CD14-positive monocyte (primary cell): ENCODE data around the gene NOTCH1. TPM values are rescaled to one million over a fixed set of nuclear protein-coding genes. Genes with fewer than 3 reads are reported as not detected.
A peak's percentile ranks its signal among the peaks of the same experiment; 100 is the strongest.

Source experiments
- DNase-seq, 3 donors: peaks; one replicate each; pipeline ENCODE4 v3.0.0-alpha.2; 2011 to 2022
- H2AFZ ChIP-seq: 2 replicates; pipeline ENCODE4 v1.6.0; 2012; ENCODE audit warnings: mild to moderate bottlenecking, low read depth, low read length, inconsistent platforms; ENCODE audit not compliant: insufficient read depth, poor library complexity, severe bottlenecking
- H3K27ac ChIP-seq, 2 donors: 1 replicate in 1 of 2; 2 replicates in 1 of 2; pipeline ENCODE4 v1.5.1; 2012 to 2013; ENCODE audit warnings: low read length in 2 of 2, control low read depth in 1 of 2, inconsistent platforms in 1 of 2, low read depth in 1 of 2, mild to moderate bottlenecking in 1 of 2
- H3K27me3 ChIP-seq, 2 donors: one replicate each; pipeline versions ENCODE4 v1.6.0 to v1.6.1; 2011 to 2013; ENCODE audit warnings: low read length in 2 of 2; ENCODE audit not compliant: control insufficient read depth in 2 of 2, insufficient read depth in 2 of 2
- H3K36me3 ChIP-seq, 2 donors: replicated peaks in 1 of 2; 1 replicate in 1 of 2; 2 replicates in 1 of 2; pipeline versions ENCODE4 v1.5.1 to v1.6.1; 2012 to 2013; ENCODE audit warnings: low read length in 2 of 2, control low read depth in 1 of 2, inconsistent platforms in 1 of 2, mild to moderate bottlenecking in 1 of 2; ENCODE audit not compliant: insufficient read depth in 2 of 2, control insufficient read depth in 1 of 2
- H3K4me1 ChIP-seq, 2 donors: 1 replicate in 1 of 2; 2 replicates in 1 of 2; pipeline versions ENCODE4 v1.5.1 to v1.6.1; 2012 to 2013; ENCODE audit warnings: low read length in 2 of 2, control low read depth in 1 of 2, inconsistent platforms in 1 of 2, mild to moderate bottlenecking in 1 of 2, moderate library complexity in 1 of 2; ENCODE audit not compliant: insufficient read depth in 2 of 2, control insufficient read depth in 1 of 2
- H3K4me2 ChIP-seq: replicated peaks from 2 replicates; pipeline ENCODE3; 2012; ENCODE audit warnings: low read length, moderate library complexity, mild to moderate bottlenecking; ENCODE audit not compliant: poor library complexity, severe bottlenecking; ENCODE audit errors: extremely low read depth
- H3K4me3 ChIP-seq, 3 experiments: fragments of 200-600 bp in 1 of 3; sonication (generic) in 1 of 3; replicated peaks in 1 of 3; 1 replicate in 2 of 3; 2 replicates in 1 of 3; pipeline ENCODE4 v1.5.1; 2011 to 2013; ENCODE audit warnings: low read length in 3 of 3, mild to moderate bottlenecking in 3 of 3, control low read depth in 2 of 3, low read depth in 2 of 3, inconsistent platforms in 1 of 3, moderate library complexity in 1 of 3
- H3K79me2 ChIP-seq: 2 replicates; pipeline ENCODE4 v1.6.0; 2012; ENCODE audit warnings: mild to moderate bottlenecking, control low read depth, inconsistent platforms, low read length, moderate library complexity; ENCODE audit not compliant: insufficient read depth
- H3K9ac ChIP-seq: 2 replicates; pipeline ENCODE4 v1.6.0; 2017; ENCODE audit warnings: low read length, mild to moderate bottlenecking; ENCODE audit not compliant: insufficient read depth, poor library complexity, severe bottlenecking
- H3K9me3 ChIP-seq, 2 donors: replicated peaks in 1 of 2; 1 replicate in 1 of 2; 2 replicates in 1 of 2; pipeline versions ENCODE4 v1.5.1 to v1.6.1; 2012 to 2013; ENCODE audit warnings: low read length in 2 of 2, control low read depth in 1 of 2; ENCODE audit not compliant: control insufficient read depth in 1 of 2, insufficient read depth in 1 of 2
- H4K20me1 ChIP-seq: 2 replicates; pipeline ENCODE4 v1.6.0; 2012; ENCODE audit warnings: mild to moderate bottlenecking, low read length, control low read depth, moderate library complexity; ENCODE audit not compliant: insufficient read depth
- H3K27ac Mint-ChIP-seq, 7 donors: one replicate each; pipeline ENCODE4 v1.8.0; 2020; ENCODE audit warnings: mild to moderate bottlenecking in 7 of 7, mixed read lengths in 7 of 7, moderate library complexity in 6 of 7, inconsistent platforms in 2 of 7
- H3K27me3 Mint-ChIP-seq, 3 donors: one replicate each; pipeline ENCODE4 v1.8.0; 2021 to 2022; ENCODE audit warnings: low read depth in 3 of 3, mild to moderate bottlenecking in 3 of 3, mixed read lengths in 3 of 3, moderate library complexity in 3 of 3, inconsistent platforms in 1 of 3
- H3K36me3 Mint-ChIP-seq, 2 donors: one replicate each; pipeline ENCODE4 v1.8.0; 2020; ENCODE audit warnings: mixed read lengths in 2 of 2, inconsistent platforms in 1 of 2, mild to moderate bottlenecking in 1 of 2
- H3K4me1 Mint-ChIP-seq: one replicate; pipeline ENCODE4 v1.8.0; 2020; ENCODE audit warnings: mild to moderate bottlenecking, mixed read lengths
- H3K4me3 Mint-ChIP-seq, 2 donors: one replicate each; pipeline ENCODE4 v1.8.0; 2020; ENCODE audit warnings: mild to moderate bottlenecking in 2 of 2, mixed read lengths in 2 of 2, moderate library complexity in 1 of 2
- H3K9me3 Mint-ChIP-seq, 7 donors: one replicate each; pipeline ENCODE4 v1.8.0; 2020 to 2022; ENCODE audit warnings: mixed read lengths in 7 of 7, mild to moderate bottlenecking in 6 of 7, moderate library complexity in 6 of 7, inconsistent platforms in 2 of 7
- WGBS: methylation state at CpG from one replicate; pipeline ENCODE4 v1.1.5; 2013; ENCODE audit warnings: missing lambda C conversion rate; ENCODE audit not compliant: insufficient coverage; 5-methylcytosine and 5-hydroxymethylcytosine counted together
- intact Hi-C, 2 donors: fragments of 100-400 bp; cut with micrococcal nuclease; formaldehyde crosslinking; loops; one replicate each; pipeline versions ENCODE4 v1.15.0 to v1.15.1; 2023
- polyA plus RNA-seq, 3 donors: library from polyadenylated mRNA; depleted of rRNA in 1 of 3; unstranded in 2 of 3; stranded (reverse) in 1 of 3; fragments of 300-500 nt in 2 of 3; fragments of >200 nt in 1 of 3; fragmentation: Illumina TruSeq in 2 of 3; gene quantifications; 1 replicate in 2 of 3; 2 replicates in 1 of 3; pipeline ENCODE4 v1.2.3, GENCODE V29; 2012 to 2021
- TF ChIP-seq, protein P1 (sequence below): fragments of 200-600 bp; IDR thresholded peaks from one replicate; pipeline ENCODE4 v1.8.0; 2022; ENCODE audit warnings: antibody characterized with exemption, mild to moderate bottlenecking

The NOTCH1 gene
- polyA plus RNA-seq, 3 donors: 1.4 to 33.0 (median 2.2) TPM

DNA sequence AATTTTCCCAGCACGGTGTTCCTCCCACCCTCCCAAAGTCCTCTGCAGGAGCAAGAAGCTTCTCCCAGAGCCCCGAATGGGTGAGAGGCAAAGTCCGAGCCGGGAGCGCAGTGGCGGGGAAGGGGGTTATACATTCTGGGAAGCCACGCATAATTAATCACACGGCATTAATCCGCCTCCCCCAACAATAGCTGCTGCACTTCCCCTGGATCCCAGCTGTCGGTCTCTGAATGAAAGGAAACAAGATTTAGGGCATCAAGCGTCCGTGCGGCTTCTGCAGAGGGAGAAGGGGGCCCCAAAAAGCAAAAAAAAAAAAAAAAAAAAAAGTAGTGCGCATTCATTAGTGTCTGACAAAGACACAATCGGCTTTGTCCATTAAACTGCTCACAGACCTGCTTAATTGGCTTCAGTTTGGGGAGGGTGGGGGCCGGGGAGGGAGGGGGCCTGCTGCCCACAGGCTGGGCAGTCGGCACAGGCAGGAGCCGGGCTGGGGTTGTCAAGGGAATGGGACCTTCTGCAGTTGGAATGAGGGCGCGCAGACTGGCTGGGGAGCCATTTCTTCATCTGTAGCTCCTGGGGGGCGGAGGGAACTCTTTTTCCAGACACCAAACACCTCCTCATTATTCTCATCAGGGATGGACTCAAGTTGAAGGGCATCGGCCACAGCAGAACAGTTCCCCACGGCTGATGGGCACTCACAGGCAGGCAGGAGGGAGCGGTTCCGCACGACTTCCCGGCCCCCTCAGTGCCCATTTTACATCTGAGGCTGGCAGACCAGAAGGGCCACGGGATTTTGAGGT lies 3.4 kb downstream of the NOTCH1 start:
- no peak overlapping the region for H3K27ac ChIP-seq
- H3K4me3 Mint-ChIP-seq: no peak overlapping the region
- H3K9ac ChIP-seq: no peak overlapping the region
- H3K27me3 Mint-ChIP-seq: peaks cover 2 to 7% (median 2%) of the 10 kb centered on the region in 3 donors
- DNase-seq: no peak
- peaks cover 65 to 78% of the 10 kb centered on the region in 2 donors for H3K4me1 ChIP-seq
- intact Hi-C loops: no loop called here
- no peak overlapping the region for H2AFZ ChIP-seq
- H3K4me1 Mint-ChIP-seq: peaks cover 64% of the 10 kb centered on the region
- no peak overlapping the region for H3K27ac Mint-ChIP-seq
- WGBS: 85% methylated on average over 9 of the region's 28 CpGs
- H3K4me3 ChIP-seq: no peak overlapping the region
- H3K79me2 ChIP-seq: peaks cover 76% of the 10 kb centered on the region
- no peaks in the 10 kb centered on the region for H3K27me3 ChIP-seq
- TF ChIP-seq, protein P1, sequence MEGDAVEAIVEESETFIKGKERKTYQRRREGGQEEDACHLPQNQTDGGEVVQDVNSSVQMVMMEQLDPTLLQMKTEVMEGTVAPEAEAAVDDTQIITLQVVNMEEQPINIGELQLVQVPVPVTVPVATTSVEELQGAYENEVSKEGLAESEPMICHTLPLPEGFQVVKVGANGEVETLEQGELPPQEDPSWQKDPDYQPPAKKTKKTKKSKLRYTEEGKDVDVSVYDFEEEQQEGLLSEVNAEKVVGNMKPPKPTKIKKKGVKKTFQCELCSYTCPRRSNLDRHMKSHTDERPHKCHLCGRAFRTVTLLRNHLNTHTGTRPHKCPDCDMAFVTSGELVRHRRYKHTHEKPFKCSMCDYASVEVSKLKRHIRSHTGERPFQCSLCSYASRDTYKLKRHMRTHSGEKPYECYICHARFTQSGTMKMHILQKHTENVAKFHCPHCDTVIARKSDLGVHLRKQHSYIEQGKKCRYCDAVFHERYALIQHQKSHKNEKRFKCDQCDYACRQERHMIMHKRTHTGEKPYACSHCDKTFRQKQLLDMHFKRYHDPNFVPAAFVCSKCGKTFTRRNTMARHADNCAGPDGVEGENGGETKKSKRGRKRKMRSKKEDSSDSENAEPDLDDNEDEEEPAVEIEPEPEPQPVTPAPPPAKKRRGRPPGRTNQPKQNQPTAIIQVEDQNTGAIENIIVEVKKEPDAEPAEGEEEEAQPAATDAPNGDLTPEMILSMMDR: no peak
- H3K9me3 Mint-ChIP-seq: peaks cover 0 to 2% (median 0%) of the 10 kb centered on the region in 7 donors
- peaks cover 41 to 57% of the 10 kb centered on the region in 2 donors for H3K36me3 Mint-ChIP-seq
- H3K4me2 ChIP-seq: no peak overlapping the region
- H3K9me3 ChIP-seq: no peaks in the 10 kb centered on the region
- peaks cover 79% of the 10 kb centered on the region for H4K20me1 ChIP-seq
- peaks cover 29 to 36% of the 10 kb centered on the region in 2 donors for H3K36me3 ChIP-seq

DNA sequence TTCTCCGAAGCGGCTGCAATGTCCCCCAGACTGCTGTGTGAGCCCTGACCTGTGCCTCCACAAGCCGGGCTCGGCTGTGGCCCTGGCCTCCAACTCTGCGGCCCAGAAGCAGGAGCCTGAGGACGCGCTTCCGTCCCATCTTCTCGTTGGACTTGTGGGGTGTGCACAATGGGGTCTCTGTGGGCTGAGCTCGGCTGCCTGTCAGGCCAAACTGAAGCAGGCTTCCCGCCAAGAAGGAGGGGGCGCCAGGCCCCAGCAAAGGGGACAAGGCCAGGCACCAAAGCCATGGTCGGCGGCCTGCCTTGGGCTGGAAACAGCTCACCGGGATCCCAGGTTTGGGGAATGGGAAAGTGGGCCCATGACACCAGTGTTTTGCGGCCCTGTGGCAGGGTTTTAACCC lies 4.1 kb downstream of the NOTCH1 start:
- peaks cover 83% of the 10 kb centered on the region for H3K79me2 ChIP-seq
- peaks cover 2 to 7% (median 2%) of the 10 kb centered on the region in 3 donors for H3K27me3 Mint-ChIP-seq
- 95% methylated on average over 14 of the region's 16 CpGs for WGBS
- peaks cover 61% of the 10 kb centered on the region for H3K4me1 Mint-ChIP-seq
- intact Hi-C loops: no loop called here
- H3K9ac ChIP-seq: no peak overlapping the region
- no peaks in the 10 kb centered on the region for H3K27me3 ChIP-seq
- no peak overlapping the region for H3K4me3 ChIP-seq
- peaks cover 57 to 74% of the 10 kb centered on the region in 2 donors for H3K4me1 ChIP-seq
- H3K9me3 ChIP-seq: no peaks in the 10 kb centered on the region
- peaks cover 0 to 2% (median 0%) of the 10 kb centered on the region in 7 donors for H3K9me3 Mint-ChIP-seq
- peak overlapping the region in 1 of 7 donors; percentile 96 for H3K27ac Mint-ChIP-seq
- H4K20me1 ChIP-seq: peaks cover 86% of the 10 kb centered on the region
- peaks cover 35 to 43% of the 10 kb centered on the region in 2 donors for H3K36me3 ChIP-seq
- H3K4me3 Mint-ChIP-seq: no peak overlapping the region
- H3K36me3 Mint-ChIP-seq: peaks cover 48 to 64% of the 10 kb centered on the region in 2 donors
- TF ChIP-seq, protein P1: no peak
- H3K27ac ChIP-seq: no peak overlapping the region
- DNase-seq: no peak
- H3K4me2 ChIP-seq: no peak overlapping the region
- no peak overlapping the region for H2AFZ ChIP-seq
